Measurements from ENCODE around the gene DEFB131A. TPM values are rescaled to one million over a fixed set of nuclear protein-coding genes. Genes with fewer than 3 reads are reported as not detected.
"Not testable (repeated sequence)": the region's sequence is repeated elsewhere in the genome, so short reads cannot be mapped to it uniquely, and the experiment has no call there.

DEFB131A gene, protein sequence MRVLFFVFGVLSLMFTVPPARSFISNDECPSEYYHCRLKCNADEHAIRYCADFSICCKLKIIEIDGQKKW
- polyA plus RNA-seq (2013, experiment 1 of 2; ENCODE audit: insufficient read length), result not detected
- polyA plus RNA-seq (2013, experiment 2 of 2; ENCODE audit: insufficient read length), result not detected

DNA sequence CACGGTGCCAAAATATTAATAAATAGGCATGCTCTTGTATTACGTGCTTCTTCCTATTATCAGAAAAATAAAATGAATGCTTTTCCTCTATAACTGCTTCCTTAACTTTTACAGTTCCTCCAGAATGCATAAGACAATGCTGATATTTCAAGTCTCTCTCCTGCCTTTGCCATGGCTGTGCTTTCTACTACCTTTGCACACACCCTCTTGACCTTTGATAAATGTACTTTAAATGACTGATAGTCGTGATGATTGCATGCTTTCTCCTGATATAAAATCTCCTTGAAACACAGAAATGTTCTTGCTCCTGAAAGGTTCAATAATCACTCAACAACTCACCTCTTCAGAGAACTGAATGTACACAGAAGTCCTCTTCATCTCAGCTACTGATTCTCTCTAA lies at the start of gene DEFB131A:
TSS of gene DEFB131A (plus strand) at position 301 of the 400 bp plus-strand sequence. CDS start 120 bp downstream, outside the sequence.
- DNase-seq, result not testable (repeated sequence)

DNA sequence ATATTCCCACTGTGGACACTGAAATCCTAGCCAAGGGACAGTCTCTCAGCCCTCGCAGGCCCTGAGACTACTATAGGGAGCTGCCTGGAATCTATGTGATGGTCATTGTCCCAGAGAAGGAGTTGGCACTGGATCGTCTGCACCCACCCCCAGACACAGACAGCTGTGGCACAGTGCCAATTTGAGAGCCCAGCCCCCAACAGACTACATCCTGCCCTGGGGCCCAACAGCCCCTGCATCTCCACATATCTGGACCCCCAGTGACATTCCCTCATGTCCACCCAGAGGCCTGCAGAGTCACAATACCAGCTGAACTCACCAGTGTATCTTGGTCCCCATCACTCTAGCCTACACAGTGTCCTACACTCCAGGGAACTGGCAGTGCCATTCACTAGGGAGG lies 38.4 kb upstream of the DEFB131A start:
- DNase-seq, result not testable (repeated sequence)

DNA sequence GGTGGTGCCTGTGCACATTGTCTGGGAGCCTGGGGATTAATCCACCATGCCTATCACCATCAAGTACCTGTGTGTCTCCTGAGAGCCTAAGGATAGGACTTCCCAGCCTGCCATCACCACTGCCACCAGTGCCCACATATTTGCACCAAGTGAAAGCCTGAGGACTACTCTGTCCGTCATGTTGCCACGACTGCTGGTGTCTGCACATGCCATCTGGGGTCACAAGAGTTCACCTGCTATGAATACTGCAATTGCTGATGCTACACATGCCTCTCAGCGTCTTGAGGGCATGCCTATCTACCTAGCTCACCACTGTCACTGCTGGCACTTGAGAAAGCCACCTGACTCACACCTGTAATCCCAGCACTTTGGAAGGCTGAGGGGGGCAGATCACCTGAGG lies 37.7 kb upstream of the DEFB131A start:
- DNase-seq, result not testable (repeated sequence)

DNA sequence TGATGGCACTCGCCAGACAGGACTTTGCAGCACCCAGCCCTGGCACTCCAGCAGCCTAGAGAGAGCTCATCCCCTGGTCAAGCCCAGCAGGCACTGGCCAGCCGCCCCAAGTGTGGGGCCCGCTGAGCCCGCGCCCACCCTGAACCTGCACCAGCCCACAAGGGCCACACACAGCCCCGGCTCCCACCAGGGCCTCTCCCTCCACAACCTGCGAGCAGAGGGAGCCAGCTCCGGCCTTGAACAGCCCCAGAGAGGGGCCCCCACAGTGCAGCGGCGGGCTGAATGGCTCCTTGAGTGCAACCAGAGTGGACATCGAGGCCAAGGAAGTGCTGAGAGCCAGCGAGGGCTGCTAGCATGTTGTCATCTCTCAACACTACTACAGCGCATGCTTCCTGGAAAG lies 34.4 kb upstream of the DEFB131A start:
- DNase-seq, result no peak

DNA sequence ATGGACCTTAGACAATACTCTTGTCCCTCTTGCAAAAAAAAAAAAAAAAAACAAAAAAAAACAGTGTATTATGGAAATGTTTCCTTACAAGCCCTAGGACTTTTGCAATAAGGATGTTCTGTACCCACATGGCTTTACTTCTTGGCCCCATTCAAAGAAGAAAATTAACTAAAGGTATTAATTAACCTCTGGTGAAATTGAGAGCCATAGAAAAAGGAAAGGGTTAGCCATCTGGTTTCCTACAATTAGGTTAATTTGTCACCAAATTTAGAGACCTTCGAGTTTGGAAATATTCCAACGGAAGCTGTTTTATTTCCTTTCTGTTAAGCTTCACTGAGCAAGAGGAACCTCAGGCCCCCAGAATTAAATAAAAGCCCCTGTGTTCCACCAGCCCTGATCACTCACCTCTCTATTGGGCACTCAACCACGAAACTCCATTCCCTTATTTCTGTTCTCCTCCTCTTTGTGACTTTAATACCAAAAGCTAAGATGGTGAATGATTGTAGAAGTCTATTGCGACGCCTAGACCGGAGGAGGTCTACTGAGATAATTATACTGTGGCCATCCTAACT lies 22.2 kb upstream of the DEFB131A start:
- not testable (repeated sequence) for DNase-seq

DNA sequence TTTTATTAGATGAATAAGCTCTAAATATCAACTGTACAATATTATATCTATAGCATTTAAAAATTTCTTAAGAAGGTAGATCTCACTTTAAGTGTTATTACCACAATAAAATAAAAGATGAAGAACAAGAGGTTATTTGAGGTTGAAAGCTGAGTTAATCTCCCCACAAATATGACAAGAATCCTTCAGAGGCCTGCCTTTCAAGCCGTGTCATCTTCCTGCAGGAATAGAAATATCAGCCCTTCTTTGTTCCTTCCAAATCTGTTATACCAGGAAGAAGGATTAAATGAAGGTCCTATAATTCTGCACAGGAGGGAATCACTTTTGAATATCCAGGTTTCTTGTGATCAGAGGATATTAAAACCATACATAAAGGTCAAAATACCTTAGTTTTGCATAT lies 18.3 kb upstream of the DEFB131A start:
- not testable (repeated sequence) for DNase-seq

DNA sequence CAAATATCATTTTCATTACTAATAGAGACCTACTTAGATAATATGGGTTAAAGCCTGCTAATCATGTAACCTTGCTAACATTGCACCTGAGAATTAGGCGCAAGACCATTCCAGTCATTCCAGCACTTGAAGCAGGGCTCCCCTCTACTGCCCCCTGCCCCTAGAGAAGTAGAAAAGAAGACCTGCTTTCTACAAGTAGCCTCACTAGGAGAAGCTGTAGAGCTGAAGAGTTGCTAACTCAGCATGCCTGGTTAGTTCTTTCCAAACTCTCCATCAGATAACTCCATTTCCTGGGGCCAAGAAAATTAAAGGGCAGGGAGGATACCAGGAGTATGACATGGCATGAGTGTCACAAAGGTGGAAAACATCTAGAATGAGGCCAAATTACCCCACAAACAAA lies 14.2 kb upstream of the DEFB131A start:
- not testable (repeated sequence) for DNase-seq

DNA sequence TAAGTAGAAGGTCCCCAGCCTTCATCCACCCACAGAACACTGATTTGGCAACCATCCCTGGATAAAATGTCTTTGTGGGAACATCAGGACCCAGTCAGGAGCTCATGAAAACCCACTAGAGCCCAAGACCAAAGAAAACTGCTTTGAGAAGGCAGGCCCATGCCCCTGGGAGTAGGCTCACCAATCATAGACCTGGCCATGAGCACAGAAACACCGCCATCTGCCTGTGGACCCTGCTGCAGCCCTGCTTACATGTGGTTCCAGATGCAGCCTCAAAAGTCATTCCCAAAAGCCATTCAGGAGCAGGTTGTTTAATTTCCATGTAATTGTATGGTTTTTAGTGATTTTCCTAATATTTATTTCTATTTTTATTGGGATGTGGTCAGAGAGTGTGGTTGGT lies 10.9 kb upstream of the DEFB131A start:
- not testable (repeated sequence) for DNase-seq

DNA sequence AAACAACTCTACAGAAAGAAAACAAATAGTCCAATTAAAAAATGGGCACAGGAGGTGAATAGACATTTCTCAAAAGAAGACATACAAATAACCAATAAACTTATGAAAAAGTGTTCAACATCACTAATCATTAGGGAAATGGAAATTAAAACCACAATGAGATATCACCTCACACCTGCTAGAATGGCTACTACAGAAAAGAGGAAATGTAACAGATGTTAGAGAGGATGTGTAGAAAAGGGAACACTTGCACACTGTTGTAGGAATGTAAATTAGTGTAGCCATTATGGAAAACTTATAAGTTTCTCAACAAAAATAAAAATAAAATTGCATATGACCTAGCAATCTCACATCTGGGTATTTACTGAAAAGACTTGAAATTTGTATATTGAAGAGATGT lies 7.5 kb upstream of the DEFB131A start:
- DNase-seq, result not testable (repeated sequence)

DNA sequence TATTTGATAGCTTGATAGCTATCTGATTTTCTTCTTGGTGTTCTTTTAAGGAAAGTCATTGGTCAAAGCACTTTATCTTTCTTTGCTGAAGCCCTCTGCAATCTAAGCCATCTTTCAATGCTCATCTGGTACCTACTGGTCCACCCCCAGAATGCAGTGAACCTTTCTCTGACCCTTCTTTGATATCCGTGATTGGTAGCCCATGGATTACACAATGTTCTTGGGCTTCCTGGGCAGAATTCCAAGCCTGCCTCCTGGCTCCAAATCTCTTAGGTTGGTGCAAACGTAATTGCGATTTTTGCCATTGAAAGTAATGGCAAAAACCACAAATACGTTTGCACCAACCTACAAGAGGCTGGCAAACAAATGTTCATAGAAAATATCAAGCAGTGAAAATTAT lies 1.9 kb upstream of the DEFB131A start:
- DNase-seq, result not testable (repeated sequence)

DNA sequence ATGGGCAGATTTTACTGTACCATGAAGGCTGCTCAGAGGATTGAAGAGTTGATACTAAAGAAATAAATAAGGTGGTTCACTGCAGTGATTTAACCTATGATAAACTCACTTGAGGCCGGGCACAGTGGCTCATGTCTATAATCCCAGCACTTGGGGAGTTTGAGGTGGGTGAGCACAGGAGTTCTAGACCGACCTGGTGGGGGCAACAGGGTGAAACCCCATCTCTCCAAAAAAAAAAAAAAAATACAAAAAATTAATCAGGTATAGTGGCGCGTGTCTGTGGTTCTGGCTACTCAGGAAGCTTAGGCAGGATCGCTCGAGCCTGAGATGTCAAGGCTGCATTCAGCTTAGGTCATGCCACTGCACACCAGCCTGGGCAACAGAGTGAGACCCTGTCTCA lies 467 bp downstream of the DEFB131A start:
- not testable (repeated sequence) for DNase-seq

DNA sequence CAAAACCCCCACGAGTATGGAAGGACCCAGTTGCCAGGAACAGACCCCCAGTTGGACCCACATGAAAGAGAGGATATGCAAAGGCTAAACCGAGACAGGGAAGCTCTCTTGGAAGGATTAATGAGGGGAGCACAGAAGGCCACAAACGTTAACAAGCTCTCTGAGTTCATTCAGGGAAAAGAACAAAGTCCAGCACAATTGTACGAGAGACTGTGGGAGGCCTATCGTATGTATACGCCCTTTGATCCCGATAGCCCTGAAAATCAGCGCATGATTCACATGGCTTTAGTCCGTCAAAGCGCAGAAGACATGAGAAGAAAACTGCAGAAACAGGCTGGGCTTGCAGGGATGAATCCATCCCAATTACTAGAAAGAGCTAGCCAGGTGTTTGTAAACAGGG lies 8.0 kb downstream of the DEFB131A start:
- DNase-seq, result not testable (repeated sequence)

DNA sequence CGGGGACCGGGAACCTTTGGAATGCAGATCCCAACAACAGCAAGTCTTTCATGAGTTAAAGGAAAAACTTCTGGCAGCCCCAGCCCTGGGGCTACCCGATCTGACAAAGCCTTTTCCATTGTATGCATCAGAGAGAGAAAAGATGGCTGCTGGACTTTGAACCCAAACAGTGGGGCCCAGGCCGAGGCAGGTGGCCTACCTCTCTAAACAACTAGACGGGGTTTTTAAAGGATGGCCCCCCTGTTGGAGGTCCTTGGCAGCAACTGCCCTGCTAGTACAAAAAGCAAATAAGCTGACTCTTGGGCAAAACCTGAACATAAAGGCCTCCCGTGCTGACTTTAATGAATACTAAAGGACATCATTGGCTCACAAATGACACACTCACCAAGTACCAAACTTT lies 10.1 kb downstream of the DEFB131A start:
- not testable (repeated sequence) for DNase-seq

DNA sequence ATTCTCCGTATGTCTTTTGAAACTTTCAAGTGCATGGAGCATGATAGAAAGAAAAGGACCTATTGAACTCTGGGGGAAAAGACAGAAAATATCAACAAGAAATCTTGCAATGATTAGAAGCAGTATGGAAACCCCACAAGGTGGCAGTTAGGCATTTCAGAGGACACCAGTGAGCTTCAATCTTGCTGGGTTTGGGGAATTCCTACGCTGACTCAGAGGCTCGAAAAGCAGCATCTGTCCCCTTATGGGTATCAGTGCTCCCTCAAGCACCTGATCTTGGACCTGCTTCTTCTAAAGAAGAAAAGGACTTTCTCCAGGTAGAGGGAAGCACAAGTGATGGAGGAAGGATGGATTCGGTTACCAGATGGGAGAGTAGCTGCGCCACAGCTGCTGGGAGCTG lies 10.8 kb downstream of the DEFB131A start:
- DNase-seq, result not testable (repeated sequence)

DNA sequence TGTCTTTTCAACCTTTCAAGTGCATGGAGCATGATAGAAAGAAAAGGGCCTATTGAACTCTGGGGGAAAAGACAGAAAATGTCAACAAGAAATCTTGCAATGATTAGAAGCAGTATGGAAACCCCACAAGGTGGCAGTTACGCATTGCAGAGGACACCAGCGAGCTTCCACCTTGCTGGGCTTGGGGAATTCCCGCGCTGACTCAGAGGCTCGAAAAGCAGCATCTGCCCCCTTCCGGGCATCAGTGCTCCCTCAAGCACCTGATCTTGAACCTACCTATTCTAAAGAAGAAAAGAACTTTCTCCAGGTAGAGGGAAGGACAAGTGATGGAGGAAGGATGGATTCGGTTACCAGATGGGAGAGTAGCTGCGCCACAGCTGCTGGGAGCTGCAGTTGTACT lies 35.3 kb downstream of the DEFB131A start:
- not testable (repeated sequence) for DNase-seq

DNA sequence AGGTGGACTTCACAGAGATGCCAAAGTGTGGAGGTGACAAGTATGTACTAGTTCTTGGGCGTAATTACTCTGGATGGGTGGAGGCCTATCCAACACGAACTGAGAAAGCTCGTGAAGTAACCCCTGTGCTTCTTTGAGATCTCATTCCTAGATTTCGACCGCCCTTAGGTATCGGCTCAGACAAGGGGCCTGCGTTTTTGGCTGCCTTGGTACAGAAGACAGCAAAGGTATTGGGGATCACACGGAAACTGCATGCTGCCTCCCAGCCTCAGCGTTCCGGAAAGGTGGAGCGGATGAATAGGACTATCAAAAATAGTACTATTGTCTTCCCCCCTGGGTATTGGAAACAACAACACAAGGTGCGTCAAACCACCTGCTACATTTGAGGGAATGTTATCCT lies 35.9 kb downstream of the DEFB131A start:
- not testable (repeated sequence) for DNase-seq

DNA sequence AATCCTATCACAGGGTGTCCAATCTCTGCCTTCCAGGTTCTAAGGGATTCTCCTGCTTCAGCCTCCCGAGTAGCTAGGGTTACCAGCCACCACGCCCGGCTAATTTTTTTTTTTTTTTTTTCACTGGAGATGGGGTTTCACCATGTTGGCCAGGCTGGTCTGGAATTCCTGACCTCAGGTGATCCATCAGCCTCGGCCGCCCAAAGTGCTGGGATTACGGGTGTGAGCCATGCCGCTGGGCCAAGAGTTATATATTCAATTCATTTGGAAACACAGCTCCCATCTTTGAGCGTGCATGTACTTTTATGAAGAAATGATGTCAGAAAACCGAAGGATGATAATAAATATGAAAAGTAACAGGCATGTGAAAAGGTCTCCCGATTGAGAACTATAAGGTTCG lies 38.7 kb downstream of the DEFB131A start:
- DNase-seq, result not testable (repeated sequence)

DNA sequence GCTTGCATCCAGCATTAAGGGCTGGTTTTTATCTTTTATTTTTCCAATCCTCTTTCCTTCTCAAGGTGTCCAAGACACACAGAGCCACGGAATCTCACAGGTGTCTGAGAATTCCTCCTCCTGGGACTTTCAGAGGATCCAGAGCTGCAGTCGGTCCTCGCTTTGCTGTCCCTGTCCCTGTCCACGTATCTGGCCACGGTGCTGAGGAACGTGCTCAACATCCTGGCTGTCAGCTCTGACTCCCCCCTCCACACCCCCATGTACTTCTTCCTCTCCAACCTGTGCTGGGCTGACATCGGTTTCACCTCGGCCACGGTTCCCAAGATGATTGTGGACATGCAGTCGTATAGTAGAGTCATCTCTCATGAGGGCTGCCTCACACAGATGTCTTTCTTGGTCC lies 39.5 kb downstream of the DEFB131A start:
- not testable (repeated sequence) for DNase-seq

DNA sequence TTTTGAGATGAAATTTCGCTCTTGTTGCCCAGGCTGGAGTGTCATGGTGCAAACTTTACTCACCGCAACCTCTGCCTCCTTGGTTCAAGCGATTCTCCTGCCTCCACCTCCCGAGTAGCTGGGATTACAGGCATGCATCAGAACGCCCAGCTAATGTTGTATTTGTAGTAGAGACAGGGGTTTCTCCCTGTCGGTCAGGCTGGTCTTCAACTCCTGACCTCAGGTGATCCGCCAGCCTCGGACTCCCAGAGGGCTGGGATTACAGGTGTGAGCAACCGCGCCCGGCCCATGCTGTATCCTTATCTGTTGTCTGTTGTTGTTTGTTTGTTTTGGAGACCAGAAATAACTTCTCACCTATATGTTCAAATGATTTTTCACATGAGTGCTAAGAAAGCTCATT lies 42.7 kb downstream of the DEFB131A start:
- not testable (repeated sequence) for DNase-seq

DNA sequence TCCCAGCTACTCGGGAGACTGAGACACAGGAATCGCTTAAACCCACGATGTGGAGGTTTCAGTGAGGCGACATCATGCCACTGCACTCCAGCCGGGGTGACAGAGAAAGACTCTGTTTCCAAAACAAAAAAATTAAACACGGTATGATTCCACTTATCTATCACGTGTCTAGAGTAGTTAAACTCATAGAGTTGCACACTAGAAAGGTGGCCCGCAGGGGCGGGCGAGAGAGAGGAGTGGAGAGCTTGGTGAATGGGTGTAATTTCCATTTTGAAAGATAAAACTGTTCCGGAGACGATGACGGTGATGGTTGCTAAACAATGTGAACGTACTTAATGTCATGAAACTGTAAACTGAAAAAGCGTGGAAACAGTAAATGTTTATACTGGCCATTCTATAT lies 44.6 kb downstream of the DEFB131A start:
- not testable (repeated sequence) for DNase-seq

DNA sequence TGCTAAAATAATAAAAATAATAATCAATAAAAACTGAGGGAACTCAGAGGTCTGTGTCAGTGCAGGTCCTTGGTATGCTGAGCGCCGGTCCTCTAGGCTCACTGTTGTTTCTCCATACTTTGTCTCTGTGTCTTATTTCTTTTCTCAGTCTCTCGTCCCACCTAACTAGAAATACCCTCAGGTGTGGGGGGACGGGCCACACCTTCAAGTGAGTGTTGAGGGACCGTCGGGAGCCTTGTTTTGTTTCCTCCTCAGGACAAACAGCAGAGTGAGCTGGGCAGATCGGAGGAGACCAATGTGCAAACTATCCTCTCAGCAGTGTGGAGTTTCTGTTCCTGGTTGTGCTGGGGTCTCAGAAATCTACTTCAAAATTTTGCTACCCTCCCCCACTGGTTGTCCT lies 46.3 kb downstream of the DEFB131A start:
- not testable (repeated sequence) for DNase-seq

DNA sequence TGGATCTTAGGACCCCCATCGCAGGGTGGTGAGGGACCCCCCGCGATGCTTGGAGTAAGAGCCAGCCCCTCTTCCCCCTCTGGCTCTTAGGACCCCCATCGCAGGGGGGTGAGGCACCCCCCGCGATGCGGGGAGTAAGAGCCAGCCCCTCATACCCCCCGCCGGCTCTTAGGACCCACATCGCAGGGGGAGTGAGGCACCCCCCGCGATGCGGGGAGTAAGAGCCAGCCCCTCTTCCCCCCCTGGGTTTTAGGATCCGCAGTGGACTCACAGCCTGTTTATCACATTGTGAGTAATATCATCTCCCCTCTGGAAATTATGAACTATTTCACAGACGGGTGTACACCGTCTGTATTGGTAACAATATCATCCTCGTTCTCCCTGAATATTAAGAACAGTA lies 46.8 kb downstream of the DEFB131A start:
- not testable (repeated sequence) for DNase-seq

DNA sequence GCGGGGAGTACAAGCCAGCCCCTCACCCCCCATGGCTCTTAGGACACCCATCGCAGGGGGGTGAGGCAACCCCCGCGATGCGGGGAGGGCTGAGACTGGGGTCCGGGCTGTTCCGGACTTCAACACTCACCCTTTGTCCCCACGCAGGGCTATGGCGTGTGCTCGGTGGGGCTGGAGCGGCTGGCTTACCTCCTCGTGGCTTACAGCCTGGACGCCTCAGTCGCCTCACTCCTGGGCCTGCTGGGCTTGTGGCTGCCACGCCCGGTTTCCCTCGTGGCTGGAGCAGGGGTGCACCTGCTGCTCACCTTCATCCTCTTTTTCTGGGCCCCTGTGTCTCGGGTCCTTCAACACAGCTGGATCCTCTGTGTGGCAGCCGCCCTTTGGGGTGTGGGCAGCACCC lies 49.4 kb downstream of the DEFB131A start:
- not testable (repeated sequence) for DNase-seq

DNA sequence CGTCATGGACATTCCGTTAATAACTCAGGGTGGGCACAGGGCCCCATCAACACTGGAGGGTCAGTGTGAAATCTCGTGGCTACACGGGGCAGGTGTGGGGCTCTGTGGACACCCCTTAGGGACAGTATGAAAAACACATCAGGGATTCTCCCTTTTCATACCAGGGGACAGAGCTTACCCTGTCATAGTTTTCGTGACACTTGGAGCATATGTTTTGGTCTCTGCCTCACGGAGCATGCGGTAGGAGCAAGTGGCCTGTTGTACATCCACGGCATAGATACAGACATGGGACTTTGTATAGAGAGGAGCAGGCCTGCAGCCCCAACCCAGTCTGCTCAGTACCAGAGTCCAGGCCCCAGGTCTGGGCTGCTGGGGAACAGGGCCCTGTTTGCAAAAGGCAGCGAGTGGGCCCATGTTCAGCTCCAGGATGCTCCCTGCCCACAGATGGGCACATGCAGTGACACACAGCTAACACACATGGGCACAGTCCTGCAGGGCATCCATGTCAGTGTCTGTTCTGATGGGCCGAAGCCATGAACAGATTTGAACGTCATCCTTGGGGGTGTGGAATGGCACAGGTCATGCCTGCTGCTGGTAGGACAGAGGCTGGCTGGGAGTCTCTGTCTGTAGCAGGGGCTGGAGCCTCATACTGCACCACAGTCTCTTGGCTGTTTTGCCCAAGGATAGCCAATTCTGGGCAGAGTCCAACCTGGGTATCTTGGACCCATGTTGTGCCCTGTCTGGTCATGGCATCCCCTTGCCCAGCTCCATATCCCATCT lies 50.2 kb downstream of the DEFB131A start:
- not testable (repeated sequence) for DNase-seq

All from fibroblast of skin of scalp (primary cell).